COLO668 (cell line): ENCODE measurements around the gene RNFT1.
"Not testable (repeated sequence)": the region's sequence is repeated elsewhere in the genome, so short reads cannot be mapped to it uniquely, and the experiment has no call there.

Experiments used
- DNase-seq: peaks from one replicate; lab custom pipeline; 2025; ENCODE audit not compliant: unreplicated experiment; lab: John Stamatoyannopoulos, UW

RNFT1 gene

GRCh38 chr17:59964482-59965328 lies at the start of gene RNFT1:
TSS of gene RNFT1 (minus strand) at chr17:59964740. CDS start at chr17:59964663, 77 bp downstream.
- DNase-seq = peak; percentile 92

GRCh38 chr17:60009326-60009725 lies 44.8 kb upstream of the RNFT1 start:
- not testable (repeated sequence) for DNase-seq

- DNase-seq = not testable (repeated sequence)
These were observed 43.8 kb upstream of the RNFT1 start for GRCh38 chr17:60008377-60008776.

- no peak for DNase-seq
These were observed 41.6 kb upstream of the RNFT1 start for GRCh38 chr17:60006160-60006559.

- DNase-seq = not testable (repeated sequence)
These were observed 40.0 kb upstream of the RNFT1 start for GRCh38 chr17:60004561-60004960.

GRCh38 chr17:60002405-60002804 lies 37.9 kb upstream of the RNFT1 start:
- DNase-seq = not testable (repeated sequence)

GRCh38 chr17:59996608-59997007 lies 32.1 kb upstream of the RNFT1 start:
- not testable (repeated sequence) for DNase-seq

- DNase-seq = not testable (repeated sequence)
These were observed 10.6 kb upstream of the RNFT1 start for GRCh38 chr17:59975166-59975565.

GRCh38 chr17:59973483-59973882 lies 8.9 kb upstream of the RNFT1 start:
- not testable (repeated sequence) for DNase-seq

- DNase-seq = no peak
These were observed 8.2 kb upstream of the RNFT1 start for GRCh38 chr17:59972778-59973177.

GRCh38 chr17:59971771-59972170 lies 7.2 kb upstream of the RNFT1 start:
- not testable (repeated sequence) for DNase-seq

GRCh38 chr17:59963738-59964481 lies 630 bp downstream of the RNFT1 start:
- DNase-seq = peak; percentile 34

GRCh38 chr17:59962739-59963318 lies 1.7 kb downstream of the RNFT1 start:
- no peak for DNase-seq

- not testable (repeated sequence) for DNase-seq
These were observed 5.0 kb downstream of the RNFT1 start for GRCh38 chr17:59959574-59959973.

- no peak for DNase-seq
These were observed 9.7 kb downstream of the RNFT1 start for GRCh38 chr17:59954856-59955255.

GRCh38 chr17:59950049-59950448 lies 14.5 kb downstream of the RNFT1 start:
- DNase-seq = no peak

GRCh38 chr17:59947310-59947709 lies 17.2 kb downstream of the RNFT1 start:
- DNase-seq = not testable (repeated sequence)

- DNase-seq = not testable (repeated sequence)
These were observed 18.1 kb downstream of the RNFT1 start for GRCh38 chr17:59946433-59946832.

- DNase-seq = no peak
These were observed 23.4 kb downstream of the RNFT1 start for GRCh38 chr17:59941131-59941530.

- not testable (repeated sequence) for DNase-seq
These were observed 23.8 kb downstream of the RNFT1 start for GRCh38 chr17:59940697-59941096.

- not testable (repeated sequence) for DNase-seq
These were observed 31.2 kb downstream of the RNFT1 start for GRCh38 chr17:59933317-59933716.
